Measurements from ENCODE around the gene TTLL11. TPM values are rescaled to one million over a fixed set of nuclear protein-coding genes. Genes with fewer than 3 reads are reported as not detected.
"Not testable (repeated sequence)": the region's sequence is repeated elsewhere in the genome, so short reads cannot be mapped to it uniquely, and the experiment has no call there.

Gene TTLL11
- total RNA-seq, 4 donors from 2014 or later = 9.1 to 47.4 (median 11.3) TPM

- peaks cover 0 to 13% (median under 1%) of the 10 kb centered on the region in 4 donors for H3K4me1 ChIP-seq
These were observed 22.2 kb downstream of the TTLL11 start for GRCh38 chr9:122070728-122071515.

DNA sequence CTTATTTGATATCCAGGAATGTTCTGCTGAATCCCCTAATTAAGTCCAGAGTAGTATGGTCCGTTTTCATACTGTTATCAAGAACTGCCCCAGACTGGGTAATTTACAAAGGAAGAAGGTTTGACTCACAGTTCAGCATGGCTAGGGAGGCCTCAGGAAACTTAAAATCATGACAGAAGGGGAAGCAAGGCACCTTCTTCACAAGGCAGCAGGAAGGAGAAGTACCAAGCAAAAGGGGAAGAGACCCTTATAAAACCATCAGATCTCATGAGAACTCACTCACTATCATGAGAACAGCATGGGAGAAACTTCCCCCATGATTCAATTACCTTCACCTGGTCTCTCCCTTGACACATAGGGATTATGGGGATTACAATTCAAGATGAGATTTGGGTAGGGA lies 26.4 kb downstream of the TTLL11 start:
- H3K9me3 ChIP-seq; in situ Hi-C loops (cut with MboI; ENCODE audit: low pct_ligation_motif_present in 1 of 4, low pct_unique_long_range_greater_than_20kb in 1 of 4, low sequenced_read_pairs in 3 of 4); H3K4me3 ChIP-seq; H3K27ac ChIP-seq; H3K27me3 ChIP-seq; intact Hi-C loops (cut with DNase I; ENCODE audit: low total_unique reads); H3K36me3 ChIP-seq; DNase-seq; H3K4me1 ChIP-seq: not testable (repeated sequence)
- 71 to 96% methylated on average over 1 of the region's 1 CpG for WGBS, 2 donors (ENCODE audit: low coverage in 1 of 2)

More at GRCh38 chr9:122070728-122071515, 22.2 kb downstream of the TTLL11 start:
- no peaks in the 10 kb centered on the region for H3K27me3 ChIP-seq
- H3K4me3 ChIP-seq = no peak overlapping the region
- WGBS, 2 donors (ENCODE audit: low coverage in 1 of 2) = 86% methylated on average over 15 of the region's 15 CpGs; no CpG with 5 or more reads in 1 of the 2 donors
- no peak overlapping the region for H3K27ac ChIP-seq
- intact Hi-C loops (cut with DNase I; ENCODE audit: low total_unique reads) (no loop called here), in situ Hi-C loops (cut with MboI; ENCODE audit: low pct_ligation_motif_present in 1 of 4, low pct_unique_long_range_greater_than_20kb in 1 of 4, low sequenced_read_pairs in 3 of 4) (no loop called here)
- no peak for DNase-seq
- H3K9me3 ChIP-seq = no peaks in the 10 kb centered on the region
- no peaks in the 10 kb centered on the region for H3K36me3 ChIP-seq
- TF ChIP-seq POLR2A (IDR thresholded peaks at IDR 0.05) (no peak), EP300 (IDR thresholded peaks at IDR 0.05; ENCODE audit: low read depth) (no peak), POLR2AphosphoS5 (IDR thresholded peaks at IDR 0.05) (no peak)
- TF ChIP-seq, protein P1, sequence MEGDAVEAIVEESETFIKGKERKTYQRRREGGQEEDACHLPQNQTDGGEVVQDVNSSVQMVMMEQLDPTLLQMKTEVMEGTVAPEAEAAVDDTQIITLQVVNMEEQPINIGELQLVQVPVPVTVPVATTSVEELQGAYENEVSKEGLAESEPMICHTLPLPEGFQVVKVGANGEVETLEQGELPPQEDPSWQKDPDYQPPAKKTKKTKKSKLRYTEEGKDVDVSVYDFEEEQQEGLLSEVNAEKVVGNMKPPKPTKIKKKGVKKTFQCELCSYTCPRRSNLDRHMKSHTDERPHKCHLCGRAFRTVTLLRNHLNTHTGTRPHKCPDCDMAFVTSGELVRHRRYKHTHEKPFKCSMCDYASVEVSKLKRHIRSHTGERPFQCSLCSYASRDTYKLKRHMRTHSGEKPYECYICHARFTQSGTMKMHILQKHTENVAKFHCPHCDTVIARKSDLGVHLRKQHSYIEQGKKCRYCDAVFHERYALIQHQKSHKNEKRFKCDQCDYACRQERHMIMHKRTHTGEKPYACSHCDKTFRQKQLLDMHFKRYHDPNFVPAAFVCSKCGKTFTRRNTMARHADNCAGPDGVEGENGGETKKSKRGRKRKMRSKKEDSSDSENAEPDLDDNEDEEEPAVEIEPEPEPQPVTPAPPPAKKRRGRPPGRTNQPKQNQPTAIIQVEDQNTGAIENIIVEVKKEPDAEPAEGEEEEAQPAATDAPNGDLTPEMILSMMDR (IDR thresholded peaks at IDR 0.05) = no peak

DNA sequence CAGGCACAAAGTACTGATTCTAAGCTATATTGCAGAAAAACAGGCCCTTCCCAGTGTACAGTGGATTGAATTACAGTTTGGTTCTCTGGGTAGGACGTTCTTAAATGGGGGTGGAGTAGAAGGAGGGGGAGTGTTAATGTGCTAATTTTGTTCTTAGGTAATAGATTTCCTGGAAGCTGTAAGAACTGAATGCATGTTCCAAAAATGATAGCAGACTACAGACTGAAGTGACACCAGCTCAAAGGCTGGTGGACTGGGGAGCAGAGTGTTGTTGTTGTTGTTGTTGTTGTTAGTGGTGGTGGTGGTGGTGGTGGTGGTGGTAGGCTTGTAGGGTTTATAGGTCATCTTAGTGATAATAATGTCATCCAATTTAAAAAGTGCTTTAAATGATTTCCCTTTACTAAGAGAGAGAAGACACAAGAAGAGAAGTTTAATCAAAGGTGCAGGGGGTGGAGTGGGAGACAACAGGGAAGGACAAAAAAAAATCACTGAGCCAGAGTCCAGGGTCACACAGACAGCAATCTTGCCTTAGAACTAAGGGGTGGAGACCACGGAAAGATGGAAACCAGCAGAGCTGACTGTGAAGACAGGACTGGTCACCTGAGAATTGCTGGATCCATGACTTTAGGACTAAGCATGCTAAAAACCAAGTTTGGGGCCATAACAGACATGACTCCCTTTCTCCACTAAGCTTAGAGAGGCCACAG lies 27.0 kb downstream of the TTLL11 start:
- TF ChIP-seq, protein P1 (IDR thresholded peaks at IDR 0.05) = no peak
- no peak for TF ChIP-seq POLR2A (IDR thresholded peaks at IDR 0.05)
- no peak for TF ChIP-seq POLR2AphosphoS5 (IDR thresholded peaks at IDR 0.05)
- no peak for TF ChIP-seq EP300 (IDR thresholded peaks at IDR 0.05; ENCODE audit: low read depth)
- WGBS, 2 donors (ENCODE audit: low coverage in 1 of 2) = 48 to 55% methylated on average over 2 of the region's 2 CpGs
- intact Hi-C loops (cut with DNase I; ENCODE audit: low total_unique reads) (no loop called here), in situ Hi-C loops (cut with MboI; ENCODE audit: low pct_ligation_motif_present in 1 of 4, low pct_unique_long_range_greater_than_20kb in 1 of 4, low sequenced_read_pairs in 3 of 4) (no loop called here)
- Histone ChIP-seq H3K27me3 (no peaks in the 10 kb centered on the region), H3K4me1 (peaks cover 0 to 9% (median 0%) of the 10 kb centered on the region in 4 donors), H3K36me3 (no peaks in the 10 kb centered on the region), H3K4me3 (no peak overlapping the region), H3K27ac (no peak overlapping the region), H3K9me3 (no peaks in the 10 kb centered on the region)
- no peak for DNase-seq

DNA sequence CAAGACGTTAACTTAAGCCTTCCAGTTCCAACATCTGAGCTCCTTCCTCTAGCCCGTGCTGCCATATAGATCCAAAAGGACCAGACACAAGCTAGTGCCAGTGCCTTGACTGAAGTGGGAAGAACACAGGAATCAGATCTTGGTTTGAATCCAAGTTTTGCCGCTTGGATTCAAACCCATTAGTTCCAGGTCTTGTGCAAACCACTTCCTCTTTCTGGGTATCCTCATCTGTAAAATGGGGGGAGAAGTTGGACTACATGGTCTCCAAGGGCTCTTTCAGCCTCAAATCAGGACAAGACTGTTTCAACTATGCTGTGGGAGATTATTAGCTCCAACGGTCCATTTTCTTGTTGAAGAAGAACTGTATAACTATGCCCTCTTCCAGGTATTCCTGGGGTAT lies 32.6 kb downstream of the TTLL11 start:
- intact Hi-C loops (cut with DNase I; ENCODE audit: low total_unique reads) (no loop called here), in situ Hi-C loops (cut with MboI; ENCODE audit: low pct_ligation_motif_present in 1 of 4, low pct_unique_long_range_greater_than_20kb in 1 of 4, low sequenced_read_pairs in 3 of 4) (no loop called here)
- Histone ChIP-seq H3K27ac (no peak overlapping the region), H3K36me3 (no peaks in the 10 kb centered on the region), H3K4me1 (peaks cover 0 to 22% (median 0%) of the 10 kb centered on the region in 4 donors), H3K27me3 (no peaks in the 10 kb centered on the region), H3K9me3 (no peaks in the 10 kb centered on the region), H3K4me3 (no peak overlapping the region)
- DNase-seq = no peak
- TF ChIP-seq, protein P1 (IDR thresholded peaks at IDR 0.05) = no peak
- TF ChIP-seq POLR2AphosphoS5 (IDR thresholded peaks at IDR 0.05) (no peak), EP300 (IDR thresholded peaks at IDR 0.05; ENCODE audit: low read depth) (no peak), POLR2A (IDR thresholded peaks at IDR 0.05) (no peak)
- 94 to 95% methylated on average over 4 of the region's 4 CpGs for WGBS, 2 donors (ENCODE audit: low coverage in 1 of 2)

All from transverse colon (tissue), 4 donors.